ENCODE measurements around the gene AAK1.
"Not testable (repeated sequence)": the region's sequence is repeated elsewhere in the genome, so short reads cannot be mapped to it uniquely, and the experiment has no call there.

Gene AAK1

DNA sequence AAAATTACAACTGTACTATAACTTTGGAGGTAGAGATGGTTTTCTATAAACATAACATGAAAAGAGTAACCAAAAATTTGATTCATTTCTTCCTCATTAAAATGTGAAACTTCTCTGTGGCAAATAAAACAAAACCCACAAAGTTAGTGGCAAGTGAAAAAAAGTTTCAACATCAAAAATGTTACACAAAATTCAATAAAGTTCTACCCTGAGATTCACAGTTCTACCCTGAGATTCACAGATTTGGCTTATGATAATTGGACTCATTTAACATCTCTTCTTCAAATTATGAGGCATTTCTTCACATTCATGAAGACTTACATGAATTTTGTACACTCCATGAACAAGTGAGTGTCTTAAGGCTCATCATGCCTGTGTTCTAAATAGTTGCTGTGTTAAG lies 51.0 kb downstream of the AAK1 start:
- no peak for DNase-seq

DNA sequence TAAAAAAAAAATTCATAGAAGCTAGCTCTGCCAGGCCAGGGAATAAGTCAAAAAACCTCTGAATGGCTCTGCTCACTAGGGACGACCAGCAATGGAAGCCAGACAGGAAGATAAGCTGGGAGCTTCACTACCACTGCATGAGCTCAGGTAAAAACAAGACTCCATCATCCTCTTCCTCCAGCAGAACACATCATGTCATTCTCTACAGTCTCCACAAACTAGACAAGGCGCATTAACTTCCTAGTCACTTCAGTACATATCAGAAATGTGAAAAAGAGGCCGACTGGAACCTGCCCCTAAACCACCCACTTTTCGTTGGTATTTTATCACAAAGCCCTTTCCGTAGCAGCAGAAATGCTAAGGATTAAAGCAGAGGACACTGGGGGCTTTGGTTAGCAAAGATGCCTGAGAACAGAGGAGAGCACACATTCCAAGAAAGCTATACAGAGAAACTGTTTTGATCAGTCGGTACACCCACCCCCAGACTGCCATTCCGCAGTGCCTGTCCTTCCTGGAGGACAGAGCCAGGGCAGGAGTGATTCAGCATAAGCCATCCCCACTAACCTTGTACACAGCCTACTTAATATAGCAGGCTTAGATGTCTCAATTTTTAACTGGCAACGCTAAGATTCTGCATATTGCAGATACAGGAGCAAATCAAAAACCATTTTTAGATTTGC lies 53.4 kb downstream of the AAK1 start:
- DNase-seq, result no peak

DNA sequence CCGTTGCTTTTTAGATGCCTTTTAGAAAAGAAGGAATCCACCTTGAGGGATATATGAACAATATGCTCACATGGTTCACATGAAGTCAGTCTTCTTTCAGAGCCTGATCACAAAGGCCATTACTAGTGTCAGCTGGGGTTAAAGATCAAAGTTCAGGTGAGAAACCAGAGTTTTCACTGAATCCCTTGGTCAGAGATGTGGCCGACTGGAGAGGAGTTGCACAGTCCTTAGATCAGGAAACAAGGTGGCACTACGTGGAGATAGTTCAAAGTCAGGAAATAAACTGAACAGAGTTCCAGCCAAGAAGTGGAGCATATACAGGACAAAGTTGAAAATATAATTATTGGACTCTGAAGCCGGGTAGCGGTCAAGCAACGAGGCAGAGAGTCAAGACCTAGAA lies 54.6 kb downstream of the AAK1 start:
- no peak for DNase-seq

DNA sequence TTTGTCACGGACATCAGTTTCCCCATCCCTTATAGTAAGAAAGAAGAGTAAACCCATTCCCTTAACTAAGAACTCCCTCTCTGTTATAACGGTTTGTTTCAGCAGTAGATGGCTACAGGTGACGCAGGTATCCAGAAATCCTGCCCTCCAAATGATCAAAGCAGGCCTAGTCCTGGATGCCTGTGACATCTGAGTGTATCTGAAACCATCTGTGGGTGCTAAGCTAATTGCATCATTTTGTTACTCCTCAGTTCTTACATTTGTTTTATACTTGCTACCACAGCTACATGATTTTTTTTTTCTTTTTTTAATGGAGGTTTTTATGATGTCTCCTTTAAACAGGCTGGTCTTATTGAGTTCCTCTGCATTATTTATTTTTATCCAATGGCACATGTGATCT lies 55.1 kb downstream of the AAK1 start:
- no peak for DNase-seq

DNA sequence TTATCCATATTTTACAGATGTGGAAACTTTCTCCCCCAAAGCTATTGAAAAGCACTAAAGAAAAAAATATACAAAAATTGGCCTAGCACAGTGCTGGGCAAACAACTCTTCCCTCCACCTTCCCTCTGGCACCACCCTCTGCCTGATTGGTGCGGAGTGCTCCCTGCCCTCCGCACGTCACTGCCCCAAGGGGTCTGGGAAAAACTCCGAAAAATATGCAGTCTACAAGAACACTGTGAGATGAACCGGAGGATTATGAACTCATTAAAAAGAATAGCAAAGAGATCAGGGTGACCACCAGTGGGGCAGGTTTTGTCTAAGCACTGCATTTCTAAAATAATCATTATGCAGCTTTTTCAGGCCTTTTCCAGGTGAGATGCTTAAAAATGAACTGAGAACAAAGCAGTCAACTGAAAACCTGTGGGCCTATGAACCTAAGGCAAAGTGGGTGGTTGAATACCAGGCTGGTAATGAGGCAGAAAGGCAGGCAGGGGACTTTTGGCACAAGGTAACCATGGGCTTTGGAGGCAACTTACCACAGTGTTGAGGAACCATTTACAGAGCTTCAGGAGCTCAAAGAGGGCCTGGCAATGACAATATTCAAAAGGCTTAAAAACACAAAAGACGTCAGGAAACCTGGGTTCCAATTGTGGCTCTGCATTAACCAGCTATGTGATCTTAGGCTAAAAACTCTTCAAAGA lies 57.5 kb downstream of the AAK1 start:
- DNase-seq, result no peak

DNA sequence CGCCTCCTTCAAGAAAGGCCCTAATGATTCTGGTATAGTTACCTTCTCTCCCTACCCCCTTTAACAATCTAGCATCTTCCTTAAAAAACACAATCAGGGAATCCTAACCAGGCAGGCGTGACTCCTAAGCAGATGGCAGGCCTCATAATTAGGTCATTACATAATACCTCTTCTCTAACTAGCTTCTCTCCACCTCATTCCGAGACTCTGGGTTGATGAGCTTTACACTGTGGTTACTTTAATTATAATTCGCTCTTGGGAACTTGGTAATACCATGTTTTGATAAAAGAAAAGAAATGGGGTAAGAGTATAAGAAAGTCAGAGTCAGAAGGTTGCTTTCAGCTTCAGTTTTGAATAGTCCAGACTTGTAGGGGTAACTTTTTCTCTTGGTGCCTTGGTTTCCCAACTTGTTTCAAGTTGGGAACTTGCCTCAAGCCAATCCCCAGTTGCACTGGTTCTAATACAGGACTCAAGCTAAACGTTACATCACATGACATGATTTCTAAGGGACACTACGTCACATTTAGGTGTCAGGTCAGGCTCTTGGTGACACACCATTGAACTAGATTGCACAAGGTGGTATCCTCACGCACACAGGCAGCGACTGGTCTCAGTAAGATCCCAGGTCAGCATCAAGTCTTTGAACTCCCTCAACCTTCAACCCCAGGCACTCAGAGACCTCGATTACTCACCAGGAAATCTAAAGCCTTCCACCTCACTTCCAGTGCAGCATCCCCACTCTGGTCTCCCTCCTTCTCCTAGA lies 59.2 kb downstream of the AAK1 start:
- DNase-seq, result no peak

DNA sequence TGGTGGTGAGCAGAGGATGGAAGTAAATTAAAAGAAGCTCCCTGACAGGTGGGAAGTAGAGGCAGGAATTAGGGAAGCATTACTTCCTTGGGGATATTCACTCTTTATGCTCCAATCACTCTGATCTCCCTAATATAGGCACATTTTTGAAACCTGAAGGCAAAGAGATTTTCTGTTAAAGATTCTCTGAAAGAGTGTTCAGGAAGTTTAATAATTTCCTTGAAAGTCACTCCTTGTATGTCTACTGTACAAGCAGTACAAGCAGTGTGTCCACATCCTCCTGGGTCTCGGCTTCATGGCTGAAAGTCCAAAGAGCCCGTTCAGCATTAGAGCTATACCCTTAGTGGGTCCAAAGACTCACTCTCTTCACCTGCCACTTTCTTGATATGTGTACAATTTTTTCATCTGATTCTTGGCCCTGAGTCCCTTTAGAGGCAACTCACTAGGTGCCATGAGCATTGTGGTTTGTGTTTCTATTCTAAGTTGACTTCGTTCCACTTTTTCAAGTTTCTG lies 60.2 kb downstream of the AAK1 start:
- no peak for DNase-seq

DNA sequence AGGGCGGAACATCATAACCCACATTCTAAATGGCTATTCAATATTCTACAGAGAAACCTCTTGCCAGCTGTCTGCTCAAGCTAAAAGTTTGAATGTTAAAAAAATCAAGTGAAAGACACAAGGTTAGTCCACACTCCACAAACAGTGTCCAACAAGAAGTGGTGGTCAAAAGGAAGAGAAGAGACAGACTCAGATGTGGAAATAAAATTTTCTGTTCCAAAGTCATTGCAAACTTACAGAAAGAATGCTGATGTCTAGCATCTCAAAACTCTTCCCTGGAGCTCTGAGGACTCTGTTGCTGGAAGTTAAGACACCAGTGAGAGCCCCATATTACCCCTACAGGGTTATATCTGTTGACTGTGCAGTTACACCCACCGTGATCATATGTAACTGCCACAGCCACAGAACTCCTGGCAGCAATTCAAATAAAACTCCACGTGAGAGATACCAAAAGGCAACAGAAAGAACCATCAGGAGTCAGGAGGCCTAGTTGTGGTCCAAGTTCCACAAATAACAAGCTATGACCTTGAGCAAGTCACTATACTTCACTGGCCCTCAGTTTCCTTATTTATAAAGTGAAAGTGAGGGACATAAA lies 60.9 kb downstream of the AAK1 start:
- DNase-seq, result no peak

DNA sequence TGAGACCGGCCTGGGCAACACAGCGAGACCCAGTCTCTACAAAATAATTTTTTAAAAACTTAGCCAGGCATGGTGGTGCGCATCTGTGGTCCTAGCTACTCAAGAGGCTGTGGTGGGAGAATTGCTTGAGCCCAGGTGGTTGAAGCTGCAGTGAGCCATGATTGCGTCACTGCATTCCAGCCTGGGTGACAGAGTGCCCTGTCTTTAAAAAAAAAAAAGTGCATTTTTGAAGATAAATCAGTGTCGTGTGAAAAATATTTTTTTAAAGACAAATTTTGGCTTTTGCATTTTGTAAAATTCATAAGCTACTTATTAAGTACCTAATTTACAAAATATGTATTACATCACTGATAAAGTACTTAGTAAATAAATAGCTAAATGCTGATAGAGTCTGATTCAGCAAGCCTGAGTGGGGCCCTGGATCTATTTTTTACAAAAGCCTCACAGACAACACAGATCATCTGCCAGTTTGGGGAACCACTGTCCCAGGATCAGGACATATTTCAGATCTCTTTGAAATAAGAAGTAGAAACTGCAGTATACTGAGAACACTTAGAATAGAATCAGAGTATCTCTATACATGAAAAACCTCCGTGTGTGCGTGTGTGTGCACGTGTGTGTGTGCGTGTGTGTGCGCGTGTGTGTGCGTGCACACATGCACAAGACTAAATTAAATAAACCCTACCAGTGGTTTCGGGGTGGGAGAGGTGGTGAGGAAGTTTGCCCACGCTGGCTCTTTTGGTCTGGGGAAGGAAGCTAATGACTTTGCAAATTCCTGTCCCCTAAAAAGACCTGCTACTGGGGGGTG lies 61.6 kb downstream of the AAK1 start:
- DNase-seq, result no peak

DNA sequence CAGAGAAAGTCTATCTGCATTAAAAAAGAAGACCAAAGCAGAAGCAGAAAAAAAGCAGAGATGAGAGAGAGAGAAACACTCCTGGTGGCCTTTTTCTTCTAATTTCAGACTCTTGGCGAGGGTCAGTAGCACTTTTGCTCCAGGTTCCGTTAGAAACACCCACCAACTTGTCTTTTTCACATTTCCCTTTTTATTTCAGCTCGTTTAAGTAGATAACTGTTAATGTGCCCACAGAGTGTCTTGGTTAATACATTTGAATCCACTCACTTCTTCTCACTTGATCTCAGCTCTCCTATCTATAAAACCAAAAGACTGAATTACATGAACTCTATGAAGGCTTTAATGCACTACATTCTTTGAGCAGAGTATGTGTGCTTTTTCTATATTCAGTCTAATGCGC lies 63.1 kb downstream of the AAK1 start:
- no peak for DNase-seq

DNA sequence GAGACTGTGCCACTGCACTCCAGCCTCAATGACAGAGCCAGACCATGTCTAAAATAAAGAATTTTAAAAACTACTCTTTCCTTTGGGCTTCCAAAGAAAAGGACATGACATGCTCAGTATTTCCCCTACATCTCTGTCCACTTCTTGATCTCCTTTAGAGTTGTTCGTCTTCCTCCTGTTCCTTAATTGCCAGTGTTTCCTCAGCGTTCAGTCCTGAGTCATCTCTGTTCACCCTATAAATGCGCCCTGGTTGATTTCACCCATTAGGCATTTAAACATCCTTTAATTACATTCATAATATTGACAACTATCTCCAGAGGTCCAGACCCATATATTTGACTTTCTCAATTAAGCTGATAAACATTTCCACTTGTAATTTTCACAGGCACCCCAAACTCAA lies 64.0 kb downstream of the AAK1 start:
- no peak for DNase-seq

DNA sequence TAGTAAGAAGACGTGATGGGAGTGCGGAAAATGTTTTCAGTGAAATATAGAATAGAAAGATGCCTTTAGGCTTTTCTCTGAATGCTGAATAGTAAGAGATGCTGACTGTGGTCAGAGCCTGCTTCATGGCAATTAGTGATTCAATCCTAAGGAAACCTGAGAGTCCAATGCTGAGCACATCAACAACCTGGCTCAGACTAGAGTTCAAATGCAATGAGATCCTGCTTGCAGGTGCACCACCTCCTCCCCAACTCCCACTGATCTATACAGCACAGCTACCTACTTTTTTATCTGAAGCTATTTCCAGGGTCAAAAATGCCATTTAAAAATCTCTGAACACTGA lies 65.4 kb downstream of the AAK1 start:
- DNase-seq, result no peak

DNA sequence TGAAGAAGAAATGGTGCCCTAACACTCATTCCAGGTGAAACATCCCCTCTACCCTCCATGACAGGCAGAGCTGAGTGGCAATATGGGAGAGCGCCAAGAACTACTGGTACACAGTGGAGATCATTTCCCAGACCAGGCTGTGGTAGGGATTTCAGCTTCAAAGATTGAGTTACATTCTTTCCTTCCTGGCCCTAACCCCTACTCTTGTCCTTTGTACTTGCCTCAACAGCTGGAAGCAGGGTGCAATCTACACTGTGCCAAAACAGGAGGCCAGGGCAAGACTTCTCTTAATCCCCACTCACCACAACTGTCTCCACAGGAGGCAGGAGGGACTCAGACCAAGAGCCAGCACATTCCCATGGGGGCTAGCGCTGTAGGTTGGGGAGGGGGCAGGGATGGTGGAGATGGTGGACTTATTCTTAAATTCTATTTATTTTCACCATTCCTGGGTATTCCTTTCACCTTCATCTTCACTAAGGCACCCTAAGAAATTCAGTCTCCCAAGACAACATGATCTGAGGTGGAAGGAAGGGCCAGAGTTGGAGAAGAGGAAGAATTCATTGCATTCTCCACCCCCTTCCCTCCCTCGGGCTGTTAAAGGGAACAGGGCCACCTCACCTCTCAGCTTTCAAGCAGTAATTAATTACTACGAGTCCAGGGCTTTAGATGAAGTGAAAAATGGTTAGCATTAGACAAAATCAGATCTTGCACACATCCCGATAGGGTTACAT lies 65.9 kb downstream of the AAK1 start:
- DNase-seq, result no peak

DNA sequence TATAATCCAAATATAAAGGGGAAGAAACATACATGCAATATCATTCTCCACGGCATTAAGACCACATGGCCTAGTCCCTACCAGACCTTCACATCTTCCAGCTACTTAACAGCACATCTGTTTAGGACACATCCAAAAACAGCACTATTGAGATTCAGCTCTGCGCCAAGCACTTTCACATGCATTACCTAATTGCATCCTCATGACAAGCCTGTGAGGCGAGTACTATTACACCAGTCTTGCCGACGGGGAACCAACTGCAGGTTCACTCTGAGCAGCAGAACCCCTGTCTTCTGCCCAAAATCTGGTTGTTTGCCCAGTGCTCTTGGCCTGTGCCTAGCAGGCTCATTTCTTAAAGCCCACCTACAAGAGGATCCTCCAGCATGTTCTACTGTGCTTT lies 66.7 kb downstream of the AAK1 start:
- DNase-seq, result no peak

DNA sequence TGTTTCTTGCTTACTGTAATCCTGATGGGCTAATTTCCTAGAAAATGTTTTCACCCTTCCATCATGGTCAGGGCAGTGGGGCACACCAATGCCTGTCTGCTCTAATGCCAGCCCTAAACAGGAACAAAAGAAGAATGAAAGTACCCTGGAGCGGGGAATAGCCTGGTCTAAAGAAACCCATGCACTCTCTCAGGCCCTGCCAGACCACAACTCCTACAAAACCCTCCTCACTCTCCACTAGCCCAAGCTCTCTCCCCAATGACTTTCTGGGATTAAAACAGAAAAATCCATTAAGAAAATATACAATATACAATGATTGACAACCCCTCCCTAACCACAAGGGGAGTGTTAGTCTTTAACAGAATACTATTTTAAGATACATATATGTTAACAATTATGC lies 67.6 kb downstream of the AAK1 start:
- DNase-seq, result no peak

DNA sequence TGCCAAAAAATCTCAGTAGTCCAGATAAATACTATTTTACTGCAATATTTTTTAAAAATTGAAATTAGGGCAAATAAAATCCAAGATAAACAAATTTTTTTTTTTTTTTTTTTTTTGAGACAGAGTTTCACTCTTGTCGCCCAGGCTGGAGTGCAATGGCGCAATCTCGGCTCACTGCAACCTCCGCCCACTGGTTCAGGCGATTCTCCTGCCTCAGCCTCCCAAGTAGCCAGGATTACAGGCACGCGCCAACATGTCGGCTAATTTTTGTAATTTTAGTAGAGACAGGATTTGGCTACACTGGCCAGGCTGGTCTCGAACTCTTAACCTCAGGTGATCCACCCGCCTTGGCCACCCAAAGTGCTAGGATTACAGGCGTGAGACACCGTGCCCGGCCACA lies 68.2 kb downstream of the AAK1 start:
- not testable (repeated sequence) for DNase-seq

DNA sequence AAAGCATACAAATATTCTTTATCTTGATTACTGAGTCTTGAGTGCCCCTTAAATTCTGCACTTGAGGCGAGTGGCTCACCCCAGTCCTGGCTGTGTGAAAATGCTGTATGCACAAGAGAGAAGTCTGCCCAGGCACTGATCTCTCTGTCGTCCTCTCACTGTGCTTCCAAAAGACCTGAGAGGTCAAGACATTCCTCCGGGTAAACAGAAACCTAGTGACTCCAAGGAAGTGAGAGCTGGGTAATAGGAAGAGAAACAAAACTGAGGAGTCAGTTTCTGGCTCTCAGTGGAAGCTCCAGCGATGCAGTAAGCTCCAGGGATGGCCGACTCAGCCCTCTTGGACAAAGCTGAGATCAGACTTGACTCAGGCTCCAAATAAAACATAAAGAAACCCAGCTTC lies 70.9 kb downstream of the AAK1 start:
- DNase-seq, result no peak

DNA sequence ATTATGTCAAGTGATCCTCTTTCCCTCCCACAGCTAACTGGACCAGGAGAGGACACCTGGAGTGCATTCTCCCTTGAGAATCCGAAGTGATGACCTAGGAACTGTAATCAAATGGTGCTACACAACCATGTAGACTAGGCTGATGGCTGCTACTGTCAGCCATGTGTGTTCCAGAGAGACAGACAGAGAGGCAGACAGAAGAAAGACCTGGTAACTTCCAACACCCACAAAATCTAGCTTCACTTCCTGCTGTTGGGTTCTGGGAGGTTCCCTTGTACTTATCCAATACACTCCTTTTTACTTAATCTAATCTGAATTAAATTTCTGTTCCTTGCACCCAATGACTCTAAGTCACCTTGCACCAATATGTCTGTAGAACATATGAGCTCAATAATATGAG lies 72.3 kb downstream of the AAK1 start:
- no peak for DNase-seq

DNA sequence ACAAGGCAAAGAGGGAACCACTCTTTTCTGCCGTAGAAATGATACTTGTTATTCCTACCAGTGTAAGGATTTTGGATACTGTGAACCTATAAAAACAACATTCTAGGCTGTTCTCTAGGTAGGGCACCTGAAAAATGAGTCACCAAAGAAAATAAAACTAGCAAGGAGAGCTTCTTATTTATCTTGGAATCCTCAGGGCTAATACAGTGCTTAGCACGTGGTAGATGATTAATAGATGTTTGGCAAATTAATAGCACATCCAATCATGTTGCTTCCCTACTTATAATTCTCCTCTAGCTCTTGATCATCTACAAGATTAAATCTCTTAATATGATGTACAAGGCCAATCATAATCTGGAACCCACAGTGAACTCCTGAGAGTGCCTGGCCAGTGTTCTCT lies 73.1 kb downstream of the AAK1 start:
- DNase-seq, result no peak

DNA sequence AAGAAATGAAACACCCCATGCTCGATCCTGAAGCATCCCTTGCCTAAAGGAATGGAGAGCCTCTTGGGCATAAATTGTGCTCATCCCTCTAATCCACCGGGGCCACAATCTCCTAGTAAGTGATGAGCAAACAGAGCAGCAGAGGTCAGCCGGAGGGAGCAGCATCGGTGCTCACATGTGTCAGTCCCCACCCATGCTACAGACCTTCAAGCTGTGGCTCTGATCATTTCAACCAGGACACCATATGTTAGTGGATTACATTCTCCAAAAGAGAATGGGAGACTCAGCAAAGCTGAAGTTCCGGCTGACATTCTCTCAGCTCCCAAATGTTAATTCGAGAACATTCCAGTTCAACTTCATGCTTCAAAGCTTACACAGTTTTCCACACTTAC lies 75.6 kb downstream of the AAK1 start:
- no peak for DNase-seq

DNA sequence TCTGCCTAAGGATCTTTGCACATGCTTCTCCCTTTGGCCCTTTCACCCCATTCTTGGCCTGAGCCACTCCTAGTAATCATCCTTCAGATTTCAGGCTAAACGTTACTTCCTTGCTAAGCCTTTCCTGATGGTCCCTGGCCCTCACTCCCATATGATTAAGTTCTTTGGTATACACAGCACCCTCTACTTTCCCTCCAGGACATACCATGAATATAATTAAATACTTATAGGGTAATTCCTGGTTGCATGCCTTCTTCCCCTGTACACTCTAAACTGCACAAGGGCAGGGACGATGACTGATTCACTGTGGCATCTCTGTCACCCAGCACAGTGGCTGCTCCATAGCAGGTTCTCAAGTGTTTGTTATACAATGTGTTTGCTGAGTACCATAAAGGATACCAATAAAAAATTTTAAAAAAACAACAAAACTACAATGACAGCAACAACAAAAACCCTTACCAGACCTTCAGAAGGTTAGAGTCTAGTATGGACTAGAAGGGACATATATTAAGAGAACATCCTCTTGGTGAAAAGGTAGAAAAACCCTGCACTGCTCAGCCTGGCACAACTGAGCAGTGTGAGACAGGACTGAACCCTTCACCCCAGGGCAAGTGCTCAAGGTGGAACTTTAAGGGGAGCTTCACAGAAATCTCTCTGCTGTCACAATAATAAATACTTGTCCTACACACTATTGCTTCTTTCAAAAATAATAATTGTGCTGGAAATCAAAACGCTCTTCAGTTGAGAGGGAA lies 76.2 kb downstream of the AAK1 start:
- DNase-seq, result no peak

Measured in NCI-H146 (cell line).